Measurements from ENCODE around the gene PREX1. TPM values are rescaled to one million over a fixed set of nuclear protein-coding genes. Genes with fewer than 3 reads are reported as not detected.

The PREX1 gene
- polyA plus RNA-seq, 1 of the 3 experiments (the other 2 are of a cell fraction) = 5.3 TPM

DNA sequence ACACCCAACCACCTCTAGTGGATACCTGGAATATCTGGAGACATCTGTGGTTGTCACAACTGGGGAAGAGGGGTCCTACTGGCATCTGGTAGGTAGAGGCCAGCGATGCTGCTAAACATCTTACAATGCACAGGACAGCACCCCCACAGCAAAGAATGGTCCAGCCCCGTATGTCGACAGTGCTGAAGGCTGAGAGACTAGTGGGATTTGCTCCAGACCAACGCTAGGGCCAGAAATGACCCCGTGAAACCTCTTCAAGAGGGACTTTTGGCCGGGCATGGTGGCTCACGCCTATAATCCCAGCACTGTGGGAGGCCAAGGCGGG is 7.2 kb downstream of the PREX1 start:
- Histone ChIP-seq H3K36me3 (replicated peaks in 1 of 2; ENCODE audit: control insufficient read depth in 1 of 2, insufficient read depth in 2 of 2, low read length in 1 of 2) (no peaks in the 10 kb centered on the region), H4K20me1 (ENCODE audit: insufficient read depth) (no peaks in the 10 kb centered on the region), H3K4me2 (no peak overlapping the region), H3K9ac (no peak overlapping the region), H3K27me3 (ENCODE audit: insufficient read depth) (no peaks in the 10 kb centered on the region), H3K9me2 (no peaks in the 10 kb centered on the region), H3K27ac (ENCODE audit: low read depth in 2 of 2, low read length in 1 of 2) (no peak overlapping the region), H3K79me2 (ENCODE audit: insufficient read depth) (peaks cover 6% of the 10 kb centered on the region; the same call in 1 of the 2 replicates), H2AFZ (ENCODE audit: low read depth) (no peak overlapping the region), H3F3A (replicated peaks; ENCODE audit: insufficient read depth) (peaks cover 20% of the 10 kb centered on the region), H3K4me1 (ENCODE audit: control insufficient read depth in 1 of 2, insufficient read depth in 2 of 2, low read depth in 1 of 2, low read length in 1 of 2) (peaks cover 0 to 23% of the 10 kb centered on the region in 2 experiments; a peak in 3 of 4 replicates), H3K4me3 (ENCODE audit: low read depth in 2 of 2, low read length in 1 of 2) (no peak overlapping the region), H3K9me3 (no peaks in the 10 kb centered on the region)
- DNase-seq = no peak
- ChIA-PET CTCF (interaction anchor here (1.7 kb wide), 1 partner anchor 163 kb away, joined by 6 read pairs; no protein-coding TSS in a partner anchor), POLR2A (no interaction called here)
- WGBS (ENCODE audit: low lambda C conversion rate) = 88% methylated on average over 8 of the region's 8 CpGs
- TF ChIP-seq RFX5 (IDR thresholded peaks at IDR 0.05; ENCODE audit: low read length) (no peak), SIN3A (IDR thresholded peaks at IDR 0.05; ENCODE audit: borderline replicate concordance, low read depth, low read length) (no peak), TAF1 (IDR thresholded peaks at IDR 0.05; ENCODE audit: borderline replicate concordance, low read depth, low read length) (no peak), MXI1 (IDR thresholded peaks at IDR 0.05; ENCODE audit: low read depth, low read length) (no peak)

DNA sequence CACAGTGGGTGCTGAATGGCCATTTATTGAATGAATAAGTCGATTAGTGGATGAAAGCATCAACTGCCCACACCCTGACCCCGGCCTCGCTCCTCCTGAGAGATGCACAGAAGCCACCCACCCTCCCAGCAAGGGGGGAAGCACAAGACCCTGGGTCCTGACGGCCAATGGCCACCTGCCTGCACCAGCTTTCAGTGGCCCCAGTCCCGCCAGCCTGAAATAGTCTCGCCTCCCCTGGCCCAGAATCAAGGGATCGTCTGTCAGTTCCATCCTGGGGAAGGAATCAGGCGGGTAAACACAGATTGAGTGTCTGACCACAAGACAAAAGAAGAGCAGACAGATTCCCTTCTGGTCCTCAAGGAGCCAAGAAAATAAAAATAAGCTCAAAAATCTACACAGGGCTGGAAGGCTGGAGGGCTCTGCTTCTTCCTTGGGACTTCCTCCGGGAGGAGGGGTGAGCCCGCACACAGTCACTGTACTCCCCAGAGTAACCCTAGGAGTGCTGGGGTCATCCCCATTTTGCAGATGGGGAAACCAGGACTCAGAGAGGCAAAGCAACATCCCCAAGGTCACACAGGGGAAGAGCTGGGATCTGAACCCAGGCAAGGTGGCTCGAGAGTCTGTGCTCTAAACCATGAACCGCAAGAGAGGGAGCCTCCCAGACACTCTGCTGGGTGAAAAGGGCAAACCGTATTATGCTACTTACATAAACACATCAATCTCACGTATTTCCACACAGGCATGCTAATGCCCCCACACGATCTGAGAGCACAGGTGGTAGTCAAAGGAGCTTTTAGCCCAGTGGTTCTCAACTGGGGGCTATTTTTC is 7.8 kb downstream of the PREX1 start:
- Histone ChIP-seq H3K27ac (ENCODE audit: low read depth in 2 of 2, low read length in 1 of 2) (no peak overlapping the region), H3K4me2 (no peak overlapping the region), H3K4me1 (ENCODE audit: control insufficient read depth in 1 of 2, insufficient read depth in 2 of 2, low read depth in 1 of 2, low read length in 1 of 2) (peaks cover 0 to 17% of the 10 kb centered on the region in 2 experiments; a peak in 3 of 4 replicates), H2AFZ (ENCODE audit: low read depth) (no peak overlapping the region), H3K9ac (no peak overlapping the region), H3K27me3 (ENCODE audit: insufficient read depth) (no peaks in the 10 kb centered on the region), H4K20me1 (ENCODE audit: insufficient read depth) (no peaks in the 10 kb centered on the region), H3K9me2 (no peaks in the 10 kb centered on the region), H3F3A (replicated peaks; ENCODE audit: insufficient read depth) (peaks cover 18% of the 10 kb centered on the region), H3K4me3 (ENCODE audit: low read depth in 2 of 2, low read length in 1 of 2) (no peak overlapping the region), H3K9me3 (no peaks in the 10 kb centered on the region), H3K36me3 (replicated peaks in 1 of 2; ENCODE audit: control insufficient read depth in 1 of 2, insufficient read depth in 2 of 2, low read length in 1 of 2) (no peaks in the 10 kb centered on the region), H3K79me2 (ENCODE audit: insufficient read depth) (peaks cover 6% of the 10 kb centered on the region; the same call in 1 of the 2 replicates)
- TF ChIP-seq JUND (IDR thresholded peaks at IDR 0.05) = no peak
- no peak for TF ChIP-seq TAF1 (IDR thresholded peaks at IDR 0.05; ENCODE audit: borderline replicate concordance, low read depth, low read length)
- TF ChIP-seq, protein P1, sequence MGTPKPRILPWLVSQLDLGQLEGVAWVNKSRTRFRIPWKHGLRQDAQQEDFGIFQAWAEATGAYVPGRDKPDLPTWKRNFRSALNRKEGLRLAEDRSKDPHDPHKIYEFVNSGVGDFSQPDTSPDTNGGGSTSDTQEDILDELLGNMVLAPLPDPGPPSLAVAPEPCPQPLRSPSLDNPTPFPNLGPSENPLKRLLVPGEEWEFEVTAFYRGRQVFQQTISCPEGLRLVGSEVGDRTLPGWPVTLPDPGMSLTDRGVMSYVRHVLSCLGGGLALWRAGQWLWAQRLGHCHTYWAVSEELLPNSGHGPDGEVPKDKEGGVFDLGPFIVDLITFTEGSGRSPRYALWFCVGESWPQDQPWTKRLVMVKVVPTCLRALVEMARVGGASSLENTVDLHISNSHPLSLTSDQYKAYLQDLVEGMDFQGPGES (IDR thresholded peaks at IDR 0.05; ENCODE audit: low read depth, low read length) = no peak
- no peak for TF ChIP-seq RAD21 (IDR thresholded peaks at IDR 0.05; ENCODE audit: low read length)
- ChIA-PET CTCF (interaction anchor here (1.0 to 1.7 kb wide), 2 partner anchors 10 to 162 kb away, joined by 4 to 6 read pairs; no protein-coding TSS in a partner anchor), POLR2A (no interaction called here)
- WGBS (ENCODE audit: low lambda C conversion rate) = 84% methylated on average over 15 of the region's 15 CpGs
- DNase-seq = no peak

DNA sequence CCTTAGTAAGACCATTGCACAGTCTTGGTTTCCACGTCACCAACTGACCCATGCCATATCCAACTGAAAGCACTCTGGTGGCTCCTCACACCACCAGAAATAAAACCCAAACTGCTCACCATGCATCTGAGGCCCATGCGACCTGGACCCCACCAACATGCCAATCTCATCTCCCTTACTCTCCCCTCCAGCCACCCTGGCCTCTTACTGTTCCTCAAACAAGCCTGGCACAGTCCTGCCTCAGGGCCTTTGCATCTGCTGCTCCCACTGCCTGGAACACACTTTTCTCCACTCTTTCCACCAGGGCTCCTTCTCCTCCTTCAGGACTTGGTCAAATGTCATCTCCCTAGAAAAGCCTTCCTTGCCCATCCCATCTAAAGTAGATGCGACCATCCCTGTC is 8.7 kb downstream of the PREX1 start:
- no peak for DNase-seq
- Histone ChIP-seq H3F3A (replicated peaks; ENCODE audit: insufficient read depth) (peaks cover 8% of the 10 kb centered on the region), H3K4me3 (ENCODE audit: low read depth in 2 of 2, low read length in 1 of 2) (no peak overlapping the region), H3K79me2 (ENCODE audit: insufficient read depth) (peaks cover 6% of the 10 kb centered on the region; the same call in 1 of the 2 replicates), H3K9ac (no peak overlapping the region), H3K4me2 (no peak overlapping the region), H3K27ac (ENCODE audit: low read depth in 2 of 2, low read length in 1 of 2) (no peak overlapping the region), H2AFZ (ENCODE audit: low read depth) (no peak overlapping the region), H3K9me3 (no peaks in the 10 kb centered on the region), H3K4me1 (ENCODE audit: control insufficient read depth in 1 of 2, insufficient read depth in 2 of 2, low read depth in 1 of 2, low read length in 1 of 2) (peaks cover 0 to 8% of the 10 kb centered on the region in 2 experiments; a peak in 1 of 4 replicates), H3K9me2 (no peaks in the 10 kb centered on the region), H3K27me3 (ENCODE audit: insufficient read depth) (no peaks in the 10 kb centered on the region), H3K36me3 (replicated peaks in 1 of 2; ENCODE audit: control insufficient read depth in 1 of 2, insufficient read depth in 2 of 2, low read length in 1 of 2) (no peaks in the 10 kb centered on the region), H4K20me1 (ENCODE audit: insufficient read depth) (no peaks in the 10 kb centered on the region)
- CTCF ChIA-PET = interaction anchor here (1.0 kb wide), 1 partner anchor 11 kb away, joined by 4 read pairs; no protein-coding TSS in a partner anchor
- POLR2A ChIA-PET = no interaction called here
- TF ChIP-seq, protein P2, sequence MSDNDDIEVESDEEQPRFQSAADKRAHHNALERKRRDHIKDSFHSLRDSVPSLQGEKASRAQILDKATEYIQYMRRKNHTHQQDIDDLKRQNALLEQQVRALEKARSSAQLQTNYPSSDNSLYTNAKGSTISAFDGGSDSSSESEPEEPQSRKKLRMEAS (IDR thresholded peaks at IDR 0.05; ENCODE audit: low read depth) = no peak
- TF ChIP-seq, protein P1 (IDR thresholded peaks at IDR 0.05; ENCODE audit: low read depth, low read length) = no peak
- TF ChIP-seq RXRA (IDR thresholded peaks at IDR 0.05; ENCODE audit: borderline replicate concordance, low read depth) = no peak
- TF ChIP-seq SMC3 (IDR thresholded peaks at IDR 0.05; ENCODE audit: low read depth, low read length) = no peak
- no peak for TF ChIP-seq FOXJ3 (CRISPR knock-in tag; IDR thresholded peaks at IDR 0.05)
- TF ChIP-seq, protein P3, sequence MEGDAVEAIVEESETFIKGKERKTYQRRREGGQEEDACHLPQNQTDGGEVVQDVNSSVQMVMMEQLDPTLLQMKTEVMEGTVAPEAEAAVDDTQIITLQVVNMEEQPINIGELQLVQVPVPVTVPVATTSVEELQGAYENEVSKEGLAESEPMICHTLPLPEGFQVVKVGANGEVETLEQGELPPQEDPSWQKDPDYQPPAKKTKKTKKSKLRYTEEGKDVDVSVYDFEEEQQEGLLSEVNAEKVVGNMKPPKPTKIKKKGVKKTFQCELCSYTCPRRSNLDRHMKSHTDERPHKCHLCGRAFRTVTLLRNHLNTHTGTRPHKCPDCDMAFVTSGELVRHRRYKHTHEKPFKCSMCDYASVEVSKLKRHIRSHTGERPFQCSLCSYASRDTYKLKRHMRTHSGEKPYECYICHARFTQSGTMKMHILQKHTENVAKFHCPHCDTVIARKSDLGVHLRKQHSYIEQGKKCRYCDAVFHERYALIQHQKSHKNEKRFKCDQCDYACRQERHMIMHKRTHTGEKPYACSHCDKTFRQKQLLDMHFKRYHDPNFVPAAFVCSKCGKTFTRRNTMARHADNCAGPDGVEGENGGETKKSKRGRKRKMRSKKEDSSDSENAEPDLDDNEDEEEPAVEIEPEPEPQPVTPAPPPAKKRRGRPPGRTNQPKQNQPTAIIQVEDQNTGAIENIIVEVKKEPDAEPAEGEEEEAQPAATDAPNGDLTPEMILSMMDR (IDR thresholded peaks at IDR 0.05) = no peak
- WGBS (ENCODE audit: low lambda C conversion rate) = 88% methylated on average over 2 of the region's 3 CpGs
